ENCODE measurements around the gene PPP1R14C.

DNA sequence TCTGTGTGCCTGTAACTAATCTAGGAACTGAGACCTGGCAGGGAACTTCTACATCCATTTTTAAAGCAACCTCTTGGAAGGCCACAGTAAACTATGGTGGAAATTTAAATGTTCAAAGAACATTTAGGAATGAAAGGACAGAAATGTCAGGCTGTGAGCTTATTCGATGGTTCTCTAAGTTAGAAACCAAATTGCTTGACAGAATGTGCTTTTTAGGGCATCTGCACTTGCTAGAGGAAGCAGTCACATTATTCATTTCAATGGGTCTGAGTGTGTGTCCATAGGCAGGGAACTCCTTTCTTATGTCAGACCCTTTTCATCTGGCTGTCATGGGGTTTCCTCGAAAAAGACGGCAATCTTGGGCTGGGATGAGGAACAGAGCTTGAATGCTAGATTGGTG, 84.4 kb downstream of the PPP1R14C start:
- TF ChIP-seq, protein P1, sequence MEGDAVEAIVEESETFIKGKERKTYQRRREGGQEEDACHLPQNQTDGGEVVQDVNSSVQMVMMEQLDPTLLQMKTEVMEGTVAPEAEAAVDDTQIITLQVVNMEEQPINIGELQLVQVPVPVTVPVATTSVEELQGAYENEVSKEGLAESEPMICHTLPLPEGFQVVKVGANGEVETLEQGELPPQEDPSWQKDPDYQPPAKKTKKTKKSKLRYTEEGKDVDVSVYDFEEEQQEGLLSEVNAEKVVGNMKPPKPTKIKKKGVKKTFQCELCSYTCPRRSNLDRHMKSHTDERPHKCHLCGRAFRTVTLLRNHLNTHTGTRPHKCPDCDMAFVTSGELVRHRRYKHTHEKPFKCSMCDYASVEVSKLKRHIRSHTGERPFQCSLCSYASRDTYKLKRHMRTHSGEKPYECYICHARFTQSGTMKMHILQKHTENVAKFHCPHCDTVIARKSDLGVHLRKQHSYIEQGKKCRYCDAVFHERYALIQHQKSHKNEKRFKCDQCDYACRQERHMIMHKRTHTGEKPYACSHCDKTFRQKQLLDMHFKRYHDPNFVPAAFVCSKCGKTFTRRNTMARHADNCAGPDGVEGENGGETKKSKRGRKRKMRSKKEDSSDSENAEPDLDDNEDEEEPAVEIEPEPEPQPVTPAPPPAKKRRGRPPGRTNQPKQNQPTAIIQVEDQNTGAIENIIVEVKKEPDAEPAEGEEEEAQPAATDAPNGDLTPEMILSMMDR (IDR thresholded peaks at IDR 0.05): no peak
- TF ChIP-seq EZH2phosphoT487 (IDR thresholded peaks at IDR 0.05) (no peak), EZH2 (IDR thresholded peaks at IDR 0.05) (no peak)

Measured in neural progenitor cell (in vitro differentiated cells).